ENCODE results near the gene SCGB3A2.

SCGB3A2 gene, protein sequence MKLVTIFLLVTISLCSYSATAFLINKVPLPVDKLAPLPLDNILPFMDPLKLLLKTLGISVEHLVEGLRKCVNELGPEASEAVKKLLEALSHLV

DNA sequence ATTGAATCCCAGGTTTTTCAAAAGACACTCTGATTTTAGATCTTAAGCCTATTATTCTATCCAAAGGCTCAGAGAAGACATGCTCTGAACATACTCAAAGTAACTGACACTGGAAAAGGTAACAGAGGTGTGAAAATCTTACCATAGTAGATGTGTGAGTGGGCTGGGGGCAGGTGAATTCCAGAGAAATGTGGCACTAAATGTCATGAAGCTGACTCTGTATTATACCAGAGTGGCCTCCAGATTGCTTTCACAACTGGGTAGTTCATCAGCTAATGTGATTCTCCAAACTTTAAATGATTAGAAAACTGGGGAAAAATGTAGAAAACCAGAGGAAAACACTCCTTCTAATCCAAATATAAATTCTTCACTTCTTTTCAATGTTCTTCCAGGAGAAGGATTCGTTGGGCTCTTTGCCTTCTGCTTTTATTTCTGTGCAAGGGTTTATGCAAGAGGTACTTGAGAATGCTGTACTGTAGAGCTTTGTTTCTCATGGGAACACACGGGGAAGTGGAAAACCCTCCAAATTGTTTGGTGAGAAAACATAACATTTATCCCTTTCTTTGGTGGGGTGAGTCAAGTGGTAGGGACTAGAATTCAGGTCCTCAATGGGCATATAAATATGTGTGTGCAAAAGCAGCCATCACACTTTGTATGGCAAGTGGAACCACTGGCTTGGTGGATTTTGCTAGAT lies at the start of gene SCGB3A2:
Gene SCGB3A2, plus strand, starts transcription at position 646 of the 694 bp plus-strand sequence. CDS start 93 bp downstream, outside the sequence.
- in situ Hi-C loops (cut with MboI; ENCODE audit: low sequenced_read_pairs): no loop called here

DNA sequence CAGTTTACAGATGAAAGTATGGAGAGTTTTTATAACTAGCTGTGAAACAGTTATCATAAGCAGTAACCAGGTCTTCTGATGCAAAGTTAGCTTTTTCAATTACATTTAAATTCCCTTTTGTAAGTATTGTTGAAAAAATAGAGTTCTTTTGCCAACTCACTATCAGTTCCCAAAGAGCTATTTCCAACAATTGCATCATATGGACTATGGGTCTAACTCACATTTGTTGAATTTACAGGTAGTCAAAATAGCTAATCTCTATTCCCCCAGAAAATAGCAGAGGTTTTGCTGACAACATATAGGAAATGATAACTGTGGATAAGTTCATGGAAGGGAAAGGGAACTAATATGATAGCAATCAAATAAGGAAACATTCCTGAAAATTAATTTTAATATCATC lies 48.5 kb upstream of the SCGB3A2 start:
- in situ Hi-C loops (cut with MboI; ENCODE audit: low sequenced_read_pairs): no loop called here

DNA sequence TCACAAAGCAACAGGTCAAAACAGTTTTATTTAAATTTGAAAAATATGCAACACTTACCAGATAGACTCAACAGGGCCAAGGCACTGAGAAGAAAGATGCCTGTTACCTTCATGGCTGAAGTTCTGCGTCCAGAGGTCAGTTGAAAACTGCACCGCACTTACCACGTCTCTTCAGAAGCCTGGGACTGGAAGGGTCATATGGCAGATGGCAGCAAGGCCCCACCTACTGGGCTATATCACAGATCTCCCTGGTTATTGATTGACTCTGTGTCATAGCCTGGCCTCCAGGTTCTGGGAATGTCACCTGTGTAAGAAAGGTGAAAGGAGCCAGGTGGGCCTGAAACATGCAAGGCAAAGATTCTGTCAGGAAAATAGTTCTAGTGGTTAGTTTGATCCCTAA lies 47.0 kb upstream of the SCGB3A2 start, which contains the start of gene SPINK1:
Gene SPINK1, minus strand, starts transcription at position 207 of the 400 bp plus-strand sequence. Its CDS starts 94 bp downstream, at position 113.
- in situ Hi-C loops (cut with MboI; ENCODE audit: low sequenced_read_pairs): no loop called here

DNA sequence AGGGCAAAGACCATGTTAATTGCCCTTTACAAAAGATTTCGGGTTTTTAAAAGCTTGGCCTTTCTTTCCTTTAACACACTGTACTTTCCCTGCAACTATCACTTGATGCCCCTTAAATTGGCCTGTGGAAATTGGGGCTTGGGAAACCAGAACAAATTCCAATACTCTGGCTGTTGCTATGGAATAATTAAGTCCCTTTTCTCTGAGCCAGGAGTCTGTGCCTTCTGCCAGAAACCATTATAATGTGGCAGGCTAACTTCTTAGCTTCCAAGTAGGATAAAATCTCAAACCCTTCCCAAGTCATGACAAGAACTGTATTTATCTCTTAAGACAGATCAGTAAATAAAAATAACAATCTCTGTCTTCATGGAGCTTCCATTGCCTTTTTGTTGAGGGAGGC lies 46.0 kb upstream of the SCGB3A2 start:
- in situ Hi-C loops (cut with MboI; ENCODE audit: low sequenced_read_pairs): no loop called here

DNA sequence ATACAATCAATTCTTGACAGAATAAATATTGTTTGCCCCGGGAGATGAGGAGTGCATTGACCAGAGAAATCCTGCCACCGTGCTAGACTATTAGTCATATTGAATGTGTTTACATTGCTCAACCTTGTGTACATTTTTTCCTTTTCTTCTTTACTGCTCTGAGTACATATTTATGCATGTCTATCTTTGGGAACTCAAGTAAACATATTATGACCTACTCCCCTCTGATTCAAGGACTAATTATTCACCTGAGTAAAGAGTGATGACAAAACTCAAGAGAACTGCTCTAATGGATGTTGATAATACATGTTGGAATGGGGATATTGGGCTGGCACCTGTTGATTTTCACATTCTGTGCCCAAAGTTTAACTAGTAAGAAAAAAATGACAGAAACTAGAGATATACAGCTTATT lies 43.1 kb upstream of the SCGB3A2 start:
- in situ Hi-C loops (cut with MboI; ENCODE audit: low sequenced_read_pairs): no loop called here

DNA sequence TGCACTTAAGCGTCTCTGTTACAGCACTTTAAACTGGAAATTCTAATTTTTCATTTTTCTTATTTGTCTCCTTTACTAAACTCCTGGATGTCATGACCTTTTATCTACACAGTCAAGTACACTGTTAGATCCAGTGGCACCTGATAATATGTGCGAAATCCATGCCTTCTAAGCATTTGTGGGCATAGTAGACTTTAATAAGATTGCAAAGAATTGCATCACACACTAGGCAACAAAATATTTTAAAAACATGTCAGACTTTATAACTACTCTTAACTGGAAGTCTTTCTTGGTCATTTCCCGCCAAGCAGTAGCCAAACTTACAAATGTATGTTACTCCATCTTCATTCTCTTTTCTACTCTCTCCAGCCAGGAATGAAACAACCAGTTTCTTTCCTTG lies 42.1 kb upstream of the SCGB3A2 start:
- in situ Hi-C loops (cut with MboI; ENCODE audit: low sequenced_read_pairs): no loop called here

DNA sequence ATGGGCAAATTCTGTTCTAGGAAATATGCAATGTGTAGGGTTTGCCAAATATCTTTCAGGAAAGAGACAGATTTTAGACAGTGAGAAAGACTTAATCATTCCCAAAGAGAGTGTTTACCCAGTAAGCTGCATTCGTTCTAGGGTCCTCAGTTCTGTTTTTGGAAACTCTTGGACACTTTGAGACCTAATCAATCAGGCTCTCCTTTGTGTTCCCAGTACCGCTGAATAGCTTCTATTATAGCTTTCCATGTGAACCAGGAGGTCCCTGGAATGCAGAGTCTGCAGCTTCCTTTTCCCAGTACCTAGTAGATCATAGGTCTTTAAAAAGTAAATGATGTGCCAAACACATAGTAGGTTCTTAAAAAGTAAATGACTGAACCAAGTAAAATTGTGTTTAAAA lies 35.6 kb upstream of the SCGB3A2 start:
- in situ Hi-C loops (cut with MboI; ENCODE audit: low sequenced_read_pairs): no loop called here

DNA sequence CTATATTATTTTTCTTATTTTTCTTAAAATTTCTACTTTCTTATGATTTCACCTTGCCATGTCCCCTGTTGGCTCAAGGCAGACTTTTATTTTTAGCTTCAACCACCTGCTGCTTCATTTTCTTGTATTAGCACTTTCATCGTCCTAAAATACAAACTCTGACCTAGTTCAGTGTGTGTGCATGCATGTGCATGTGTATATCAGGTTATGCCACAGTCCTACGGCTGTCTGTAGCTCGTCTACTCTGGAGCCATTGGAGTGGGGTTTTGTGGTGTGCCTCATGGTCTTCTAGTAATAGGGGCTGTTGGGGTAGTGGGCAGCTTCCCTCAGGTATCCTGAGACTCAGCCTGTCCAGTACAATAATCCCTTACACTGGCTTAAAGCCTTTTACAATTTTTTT lies 33.7 kb upstream of the SCGB3A2 start:
- in situ Hi-C loops (cut with MboI; ENCODE audit: low sequenced_read_pairs): no loop called here

DNA sequence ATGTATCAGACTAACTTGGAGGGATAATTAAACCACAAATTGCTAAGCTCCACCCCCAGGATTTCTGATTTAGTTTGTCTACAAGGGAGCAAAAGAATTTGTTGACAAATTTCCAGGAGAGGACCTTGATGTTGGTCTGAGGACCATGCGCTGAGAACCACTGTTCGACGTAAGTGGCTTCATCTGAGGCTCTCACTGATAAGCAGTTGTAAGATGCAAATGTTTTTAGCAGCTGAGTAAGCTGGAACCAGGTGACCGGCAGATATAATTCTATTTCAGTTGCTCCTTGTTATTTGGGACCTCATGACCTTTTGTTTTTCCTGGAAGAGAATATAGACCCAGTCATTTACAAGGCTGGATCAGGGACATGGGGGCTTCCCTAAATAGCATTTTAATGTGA lies 32.9 kb upstream of the SCGB3A2 start:
- in situ Hi-C loops (cut with MboI; ENCODE audit: low sequenced_read_pairs): no loop called here

DNA sequence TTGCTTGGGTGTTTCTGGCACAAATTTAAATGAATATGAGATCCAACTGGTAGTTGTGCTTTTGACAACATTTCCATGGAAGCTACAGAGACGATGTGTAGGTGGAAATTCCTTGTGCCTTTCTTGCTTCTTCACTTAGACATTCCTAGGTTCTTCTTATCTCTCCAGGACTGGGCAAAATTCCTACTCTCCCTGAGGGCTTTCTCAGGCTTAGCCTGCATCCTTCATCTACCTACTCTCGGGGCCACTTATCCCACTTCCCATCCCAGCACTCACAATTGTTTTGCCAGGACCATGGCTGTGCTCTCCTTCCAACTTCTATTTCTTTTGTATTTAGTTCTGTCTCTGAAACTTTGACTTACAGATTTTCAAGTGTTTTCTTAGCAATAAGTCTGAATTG lies 29.3 kb upstream of the SCGB3A2 start:
- in situ Hi-C loops (cut with MboI; ENCODE audit: low sequenced_read_pairs): no loop called here

DNA sequence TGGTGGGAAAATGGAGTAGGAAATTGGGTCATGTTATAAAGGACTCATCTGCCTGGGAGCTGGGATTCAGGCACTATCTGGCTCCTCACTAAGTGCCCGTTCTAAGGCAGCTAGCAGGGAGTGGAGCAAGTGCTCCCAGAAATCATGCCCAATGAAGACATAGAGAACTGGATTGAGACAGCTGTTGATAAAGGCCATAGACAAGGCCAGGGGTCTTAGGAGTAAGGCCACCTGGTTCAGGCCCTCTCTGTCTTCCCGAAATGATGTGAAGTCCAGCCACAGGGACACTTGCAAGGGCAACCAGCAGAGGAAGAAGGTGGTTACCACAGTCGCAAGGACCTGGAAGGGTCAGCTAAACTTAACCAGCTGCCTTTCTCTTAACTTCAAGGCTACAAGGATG lies 26.9 kb upstream of the SCGB3A2 start:
- in situ Hi-C loops (cut with MboI; ENCODE audit: low sequenced_read_pairs): no loop called here

DNA sequence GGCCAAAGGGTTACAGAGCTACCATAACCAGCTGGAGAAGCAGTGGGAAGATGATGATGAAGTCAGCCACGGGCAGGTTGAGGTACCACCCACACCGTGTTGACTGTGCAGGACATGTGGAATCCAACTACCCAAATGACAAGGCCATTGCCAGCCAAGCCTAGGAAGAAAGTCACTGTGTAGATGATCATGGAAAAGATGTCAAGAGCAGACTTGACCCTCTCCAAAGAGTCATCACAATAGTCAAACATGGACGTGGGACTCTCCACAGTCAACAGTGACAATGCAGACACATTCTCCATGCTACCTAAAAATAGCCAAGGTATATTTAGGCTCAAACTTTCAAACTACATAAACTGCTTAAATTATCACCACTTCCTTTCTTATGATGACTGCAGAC lies 26.1 kb upstream of the SCGB3A2 start:
- in situ Hi-C loops (cut with MboI; ENCODE audit: low sequenced_read_pairs): no loop called here

DNA sequence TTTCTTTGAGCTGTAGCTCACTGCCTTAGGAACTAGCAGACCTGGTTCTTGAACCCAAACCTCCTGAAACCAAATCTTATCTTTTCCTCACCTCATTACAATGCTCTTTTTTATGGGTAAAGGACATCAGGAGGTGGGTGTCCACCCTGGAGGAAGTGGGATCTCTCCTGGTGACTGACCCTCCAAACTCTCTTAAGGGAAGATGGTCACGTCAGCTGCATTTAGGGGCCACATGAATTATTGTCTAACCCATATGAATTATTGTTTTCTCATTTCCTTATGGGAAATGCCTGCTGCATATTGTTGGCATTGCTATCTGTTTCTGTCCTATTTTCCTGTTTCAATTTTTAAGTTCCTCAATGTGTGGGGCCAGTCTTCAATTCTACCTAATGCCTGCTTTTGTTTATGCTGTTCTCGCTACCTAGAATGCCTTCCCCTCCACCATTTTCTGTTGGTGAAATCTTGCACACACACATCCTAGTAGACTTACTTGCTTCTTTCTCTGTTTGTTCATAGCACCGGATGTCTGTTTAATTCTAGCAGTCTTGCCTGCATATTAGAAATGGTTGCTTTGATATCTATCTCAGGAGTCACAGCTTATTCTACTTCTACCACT lies 25.0 kb upstream of the SCGB3A2 start:
- in situ Hi-C loops (cut with MboI; ENCODE audit: low sequenced_read_pairs): no loop called here

DNA sequence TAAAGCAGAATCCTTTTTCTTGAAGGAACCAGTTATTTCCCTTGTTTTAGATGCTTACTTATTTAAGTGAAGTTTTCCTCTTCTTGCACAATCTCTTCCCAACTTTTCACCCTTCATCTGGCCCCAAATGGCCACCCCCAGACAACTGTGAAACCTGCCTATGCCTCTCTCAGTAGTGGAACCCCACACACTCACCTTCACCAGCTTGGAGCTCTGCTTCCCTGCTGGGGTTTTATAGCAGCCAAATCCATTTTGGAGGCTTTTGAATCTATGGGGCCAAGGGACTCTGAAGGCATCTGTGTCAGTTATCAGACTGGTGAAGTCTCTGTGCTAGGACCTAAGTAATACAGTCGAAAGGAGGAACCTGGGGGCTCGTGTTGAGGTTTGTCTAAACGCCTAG lies 24.2 kb upstream of the SCGB3A2 start:
- in situ Hi-C loops (cut with MboI; ENCODE audit: low sequenced_read_pairs): no loop called here

DNA sequence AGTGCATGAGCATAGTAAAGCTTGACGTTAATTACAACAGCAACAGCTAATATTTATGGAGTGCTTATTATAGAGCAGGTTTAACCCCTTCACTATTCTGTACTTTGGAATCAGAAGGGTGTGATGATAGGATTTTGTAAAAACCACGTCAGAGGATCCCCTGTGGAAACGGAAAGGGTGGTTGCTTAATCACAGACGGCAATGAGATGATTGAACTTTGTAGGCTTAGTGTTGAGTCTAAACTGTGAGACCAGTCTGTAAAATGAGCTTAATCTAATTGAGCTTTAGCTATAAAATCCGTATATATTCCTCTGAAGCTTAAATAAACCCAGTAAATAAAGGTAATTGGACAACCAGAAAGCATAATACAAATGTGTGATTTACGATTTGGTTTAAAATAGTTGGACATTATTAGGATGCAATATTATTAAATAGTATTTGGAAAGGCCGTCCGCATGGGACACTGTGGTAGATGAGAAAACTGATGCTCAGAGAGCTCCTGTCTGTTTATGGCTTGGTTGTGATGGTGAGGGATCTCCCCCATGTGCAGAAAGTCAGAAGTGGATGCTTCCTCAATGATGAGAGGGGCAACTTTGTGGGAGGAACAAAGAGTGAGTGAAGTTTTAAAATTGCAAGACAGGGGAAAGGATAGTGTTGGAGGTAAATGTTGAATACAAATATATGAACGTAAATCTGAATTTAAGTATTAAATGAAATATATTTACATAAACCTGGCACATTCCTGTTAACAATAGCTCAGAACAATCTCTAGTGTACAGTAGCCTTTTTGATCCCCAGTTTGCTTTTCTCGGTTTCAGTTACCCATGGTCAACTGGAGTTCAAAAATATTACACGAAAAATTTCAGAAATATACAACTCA lies 23.4 kb upstream of the SCGB3A2 start:
- in situ Hi-C loops (cut with MboI; ENCODE audit: low sequenced_read_pairs): no loop called here

DNA sequence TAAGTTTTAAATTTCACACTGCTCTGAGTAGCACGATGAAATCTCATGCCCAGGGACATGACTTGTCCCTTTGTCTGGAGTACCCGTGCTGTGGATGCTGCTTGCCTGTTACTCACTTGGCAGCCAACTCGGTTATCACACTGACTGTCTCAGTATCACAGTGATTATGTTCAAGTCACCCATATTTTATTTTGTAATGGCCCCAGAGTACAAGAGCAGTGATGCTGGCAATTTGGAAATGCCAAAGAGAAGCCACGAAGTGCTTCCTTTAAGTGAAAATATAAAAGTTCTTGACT lies 22.8 kb upstream of the SCGB3A2 start:
- in situ Hi-C loops (cut with MboI; ENCODE audit: low sequenced_read_pairs): no loop called here

DNA sequence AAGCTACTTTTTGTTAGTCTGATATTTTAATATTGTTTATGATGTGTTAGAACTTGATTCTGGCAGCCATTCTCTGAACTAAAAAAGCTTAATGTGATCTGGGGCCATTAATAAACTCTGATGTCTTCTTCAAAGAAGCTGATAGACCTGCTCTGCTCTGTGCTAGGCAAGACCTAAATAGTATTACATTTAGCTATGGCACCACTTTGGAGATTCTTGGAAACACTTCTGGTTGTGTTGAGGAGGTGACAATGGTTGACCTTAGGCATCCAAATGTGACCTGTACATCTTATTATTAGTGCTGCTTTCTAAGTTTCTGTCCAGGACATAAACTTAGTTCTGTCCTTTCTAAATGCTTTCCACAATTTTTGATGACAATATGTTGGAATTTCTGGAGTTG lies 21.7 kb upstream of the SCGB3A2 start:
- in situ Hi-C loops (cut with MboI; ENCODE audit: low sequenced_read_pairs): no loop called here

DNA sequence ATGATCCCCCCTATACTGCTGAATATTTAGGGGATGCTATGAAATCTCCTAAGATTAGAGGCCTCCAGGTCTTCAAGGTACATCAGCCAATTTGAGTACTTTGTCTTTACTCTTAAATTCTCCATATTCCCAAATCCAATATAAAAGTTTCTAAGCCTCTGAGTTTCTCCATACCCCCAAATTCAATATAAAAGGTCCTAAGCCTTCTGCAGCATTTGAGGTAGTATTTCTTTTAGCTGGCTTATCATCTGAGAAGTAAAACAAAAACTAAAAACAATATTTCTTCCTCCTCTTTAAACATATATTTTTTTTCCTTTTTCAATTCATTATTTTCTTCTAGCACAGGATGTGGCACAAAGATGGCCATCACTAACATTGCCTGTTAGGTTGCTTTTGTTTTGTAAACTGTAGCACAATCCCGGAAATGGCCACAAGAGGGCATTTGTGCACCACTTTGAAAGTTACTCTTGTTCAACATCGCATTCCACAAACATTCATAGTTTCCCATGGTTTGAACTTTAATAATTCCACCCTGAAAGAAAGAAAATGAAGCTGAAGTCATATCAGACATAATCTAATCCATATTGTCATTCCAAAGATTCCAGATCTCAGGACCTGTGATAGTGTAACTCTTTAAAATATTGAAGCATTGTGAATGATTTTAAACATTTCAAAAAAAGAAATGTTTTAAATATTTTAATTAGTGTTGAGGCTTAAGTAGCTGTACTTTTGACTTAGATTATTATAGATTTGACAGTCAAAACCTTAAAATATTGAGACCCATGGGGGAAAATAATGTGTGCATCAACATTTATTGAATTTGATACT lies 21.0 kb upstream of the SCGB3A2 start:
- in situ Hi-C loops (cut with MboI; ENCODE audit: low sequenced_read_pairs): no loop called here

DNA sequence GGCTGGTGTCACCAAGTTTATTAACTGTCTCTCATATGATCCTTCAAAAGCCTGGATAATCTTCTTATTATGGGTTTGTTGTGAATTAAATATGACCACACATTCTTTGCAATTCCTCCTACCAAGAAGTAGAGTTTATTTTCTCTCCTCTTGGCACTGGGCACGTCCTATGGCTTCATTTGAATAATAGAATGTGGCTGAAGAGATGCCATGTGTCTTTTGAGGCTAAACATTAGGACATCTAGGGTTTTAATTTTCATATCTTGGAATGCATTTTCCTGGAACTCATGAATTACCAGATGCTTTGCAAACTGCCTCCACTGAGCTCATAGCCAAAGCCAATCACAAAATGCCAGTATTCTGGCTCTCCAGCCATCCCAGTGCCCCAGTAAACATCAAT lies 19.9 kb upstream of the SCGB3A2 start:
- in situ Hi-C loops (cut with MboI; ENCODE audit: low sequenced_read_pairs): no loop called here

DNA sequence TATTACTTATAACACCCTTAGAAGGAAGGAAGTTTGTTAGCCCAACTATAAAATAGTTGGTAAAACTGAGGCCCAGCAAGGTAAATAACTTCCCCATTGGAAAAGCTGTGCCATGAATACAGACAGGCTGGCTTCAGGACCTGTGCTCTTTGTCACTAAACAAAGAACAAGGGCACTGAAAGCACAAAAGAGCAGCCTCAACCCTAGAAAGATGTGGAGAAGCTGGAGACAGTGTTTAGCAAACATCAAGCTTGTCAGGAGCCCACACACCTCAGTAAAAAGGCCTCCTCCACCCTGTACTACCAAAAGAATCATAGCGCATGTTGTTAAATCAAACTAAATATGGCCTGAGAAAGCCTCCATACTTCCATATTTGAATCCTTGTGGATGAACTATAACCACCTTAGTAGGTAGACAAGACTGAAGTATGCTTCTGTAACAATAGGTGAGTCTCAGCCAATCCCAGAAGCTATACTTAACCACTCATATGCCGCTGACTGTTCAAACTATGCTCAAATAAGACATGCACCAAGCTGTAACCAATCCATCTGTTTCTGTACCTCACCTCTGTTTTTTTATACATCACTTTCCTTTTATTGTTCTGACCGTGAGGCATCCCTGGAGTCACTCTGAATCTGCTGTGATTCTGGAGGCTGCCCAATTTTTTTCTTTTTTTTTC lies 18.4 kb upstream of the SCGB3A2 start:
- in situ Hi-C loops (cut with MboI; ENCODE audit: low sequenced_read_pairs): no loop called here
